ENCODE data around the gene ACSF3.

DNA sequence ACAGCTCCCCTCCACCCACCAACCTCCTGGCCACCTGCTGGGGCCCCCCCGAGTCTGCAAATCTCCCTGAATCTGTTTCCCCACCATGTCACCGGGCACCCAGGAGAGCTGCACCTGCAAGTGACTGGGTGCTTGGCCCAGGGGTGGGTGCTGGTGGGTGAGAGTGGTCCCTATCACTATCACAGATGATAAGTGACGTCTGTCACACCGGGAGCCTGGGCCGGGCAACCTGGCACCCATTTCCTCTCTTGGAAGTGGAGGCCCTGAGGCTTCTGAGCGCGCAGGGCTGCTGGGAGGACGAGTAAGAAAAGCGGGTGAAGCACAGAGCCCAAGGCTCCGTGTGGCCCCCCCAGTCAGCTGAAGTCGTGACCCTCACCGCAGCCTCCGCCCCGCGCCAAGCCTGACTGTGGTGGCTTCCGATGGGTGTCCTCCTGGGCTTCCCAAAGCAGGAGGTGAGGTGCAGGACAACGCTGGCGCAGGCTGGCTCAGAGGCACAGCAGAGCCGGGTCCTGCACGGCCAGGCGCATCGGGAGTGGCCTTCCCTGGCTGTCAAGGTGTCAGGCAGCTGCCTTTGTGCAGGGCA is 21.0 kb upstream of the ACSF3 start:
- TF ChIP-seq ZNF274 (IDR thresholded peaks at IDR 0.05; ENCODE audit: low read length) = no peak
- no peak for TF ChIP-seq ZNF274 (tag by site-specific recombination; IDR thresholded peaks at IDR 0.05; ENCODE audit: borderline replicate concordance)
- no peak for TF ChIP-seq ZNF354C (tag by site-specific recombination; IDR thresholded peaks at IDR 0.05; ENCODE audit: borderline replicate concordance, low read depth)
- TF ChIP-seq ZNF404 (tag by site-specific recombination; IDR thresholded peaks at IDR 0.05) = no peak
- TF ChIP-seq, protein P1, sequence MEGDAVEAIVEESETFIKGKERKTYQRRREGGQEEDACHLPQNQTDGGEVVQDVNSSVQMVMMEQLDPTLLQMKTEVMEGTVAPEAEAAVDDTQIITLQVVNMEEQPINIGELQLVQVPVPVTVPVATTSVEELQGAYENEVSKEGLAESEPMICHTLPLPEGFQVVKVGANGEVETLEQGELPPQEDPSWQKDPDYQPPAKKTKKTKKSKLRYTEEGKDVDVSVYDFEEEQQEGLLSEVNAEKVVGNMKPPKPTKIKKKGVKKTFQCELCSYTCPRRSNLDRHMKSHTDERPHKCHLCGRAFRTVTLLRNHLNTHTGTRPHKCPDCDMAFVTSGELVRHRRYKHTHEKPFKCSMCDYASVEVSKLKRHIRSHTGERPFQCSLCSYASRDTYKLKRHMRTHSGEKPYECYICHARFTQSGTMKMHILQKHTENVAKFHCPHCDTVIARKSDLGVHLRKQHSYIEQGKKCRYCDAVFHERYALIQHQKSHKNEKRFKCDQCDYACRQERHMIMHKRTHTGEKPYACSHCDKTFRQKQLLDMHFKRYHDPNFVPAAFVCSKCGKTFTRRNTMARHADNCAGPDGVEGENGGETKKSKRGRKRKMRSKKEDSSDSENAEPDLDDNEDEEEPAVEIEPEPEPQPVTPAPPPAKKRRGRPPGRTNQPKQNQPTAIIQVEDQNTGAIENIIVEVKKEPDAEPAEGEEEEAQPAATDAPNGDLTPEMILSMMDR (tag by site-specific recombination; IDR thresholded peaks at IDR 0.05) = no peak
- no peak for TF ChIP-seq ZNF175 (tag by site-specific recombination; IDR thresholded peaks at IDR 0.05)
- TF ChIP-seq, protein P2, sequence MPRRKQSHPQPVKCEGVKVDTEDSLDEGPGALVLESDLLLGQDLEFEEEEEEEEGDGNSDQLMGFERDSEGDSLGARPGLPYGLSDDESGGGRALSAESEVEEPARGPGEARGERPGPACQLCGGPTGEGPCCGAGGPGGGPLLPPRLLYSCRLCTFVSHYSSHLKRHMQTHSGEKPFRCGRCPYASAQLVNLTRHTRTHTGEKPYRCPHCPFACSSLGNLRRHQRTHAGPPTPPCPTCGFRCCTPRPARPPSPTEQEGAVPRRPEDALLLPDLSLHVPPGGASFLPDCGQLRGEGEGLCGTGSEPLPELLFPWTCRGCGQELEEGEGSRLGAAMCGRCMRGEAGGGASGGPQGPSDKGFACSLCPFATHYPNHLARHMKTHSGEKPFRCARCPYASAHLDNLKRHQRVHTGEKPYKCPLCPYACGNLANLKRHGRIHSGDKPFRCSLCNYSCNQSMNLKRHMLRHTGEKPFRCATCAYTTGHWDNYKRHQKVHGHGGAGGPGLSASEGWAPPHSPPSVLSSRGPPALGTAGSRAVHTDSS (tag by site-specific recombination; IDR thresholded peaks at IDR 0.05) = no peak
- TF ChIP-seq ZNF23 (tag by site-specific recombination; IDR thresholded peaks at IDR 0.05; ENCODE audit: borderline replicate concordance) = no peak
- no peak for TF ChIP-seq YY1 (tag by site-specific recombination; IDR thresholded peaks at IDR 0.05)
- TF ChIP-seq, protein P3, sequence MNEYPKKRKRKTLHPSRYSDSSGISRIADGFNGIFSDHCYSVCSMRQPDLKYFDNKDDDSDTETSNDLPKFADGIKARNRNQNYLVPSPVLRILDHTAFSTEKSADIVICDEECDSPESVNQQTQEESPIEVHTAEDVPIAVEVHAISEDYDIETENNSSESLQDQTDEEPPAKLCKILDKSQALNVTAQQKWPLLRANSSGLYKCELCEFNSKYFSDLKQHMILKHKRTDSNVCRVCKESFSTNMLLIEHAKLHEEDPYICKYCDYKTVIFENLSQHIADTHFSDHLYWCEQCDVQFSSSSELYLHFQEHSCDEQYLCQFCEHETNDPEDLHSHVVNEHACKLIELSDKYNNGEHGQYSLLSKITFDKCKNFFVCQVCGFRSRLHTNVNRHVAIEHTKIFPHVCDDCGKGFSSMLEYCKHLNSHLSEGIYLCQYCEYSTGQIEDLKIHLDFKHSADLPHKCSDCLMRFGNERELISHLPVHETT (tag by site-specific recombination; IDR thresholded peaks at IDR 0.05) = no peak
- TF ChIP-seq, protein P4, sequence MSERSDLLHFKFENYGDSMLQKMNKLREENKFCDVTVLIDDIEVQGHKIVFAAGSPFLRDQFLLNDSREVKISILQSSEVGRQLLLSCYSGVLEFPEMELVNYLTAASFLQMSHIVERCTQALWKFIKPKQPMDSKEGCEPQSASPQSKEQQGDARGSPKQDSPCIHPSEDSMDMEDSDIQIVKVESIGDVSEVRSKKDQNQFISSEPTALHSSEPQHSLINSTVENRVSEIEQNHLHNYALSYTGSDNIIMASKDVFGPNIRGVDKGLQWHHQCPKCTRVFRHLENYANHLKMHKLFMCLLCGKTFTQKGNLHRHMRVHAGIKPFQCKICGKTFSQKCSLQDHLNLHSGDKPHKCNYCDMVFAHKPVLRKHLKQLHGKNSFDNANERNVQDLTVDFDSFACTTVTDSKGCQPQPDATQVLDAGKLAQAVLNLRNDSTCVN (tag by site-specific recombination; optimal IDR thresholded peaks at IDR 0.05) = no peak
- TF ChIP-seq, protein P5, sequence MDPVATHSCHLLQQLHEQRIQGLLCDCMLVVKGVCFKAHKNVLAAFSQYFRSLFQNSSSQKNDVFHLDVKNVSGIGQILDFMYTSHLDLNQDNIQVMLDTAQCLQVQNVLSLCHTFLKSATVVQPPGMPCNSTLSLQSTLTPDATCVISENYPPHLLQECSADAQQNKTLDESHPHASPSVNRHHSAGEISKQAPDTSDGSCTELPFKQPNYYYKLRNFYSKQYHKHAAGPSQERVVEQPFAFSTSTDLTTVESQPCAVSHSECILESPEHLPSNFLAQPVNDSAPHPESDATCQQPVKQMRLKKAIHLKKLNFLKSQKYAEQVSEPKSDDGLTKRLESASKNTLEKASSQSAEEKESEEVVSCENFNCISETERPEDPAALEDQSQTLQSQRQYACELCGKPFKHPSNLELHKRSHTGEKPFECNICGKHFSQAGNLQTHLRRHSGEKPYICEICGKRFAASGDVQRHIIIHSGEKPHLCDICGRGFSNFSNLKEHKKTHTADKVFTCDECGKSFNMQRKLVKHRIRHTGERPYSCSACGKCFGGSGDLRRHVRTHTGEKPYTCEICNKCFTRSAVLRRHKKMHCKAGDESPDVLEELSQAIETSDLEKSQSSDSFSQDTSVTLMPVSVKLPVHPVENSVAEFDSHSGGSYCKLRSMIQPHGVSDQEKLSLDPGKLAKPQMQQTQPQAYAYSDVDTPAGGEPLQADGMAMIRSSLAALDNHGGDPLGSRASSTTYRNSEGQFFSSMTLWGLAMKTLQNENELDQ (tag by site-specific recombination; IDR thresholded peaks at IDR 0.05; ENCODE audit: low read depth) = no peak
- TF ChIP-seq, protein P6, sequence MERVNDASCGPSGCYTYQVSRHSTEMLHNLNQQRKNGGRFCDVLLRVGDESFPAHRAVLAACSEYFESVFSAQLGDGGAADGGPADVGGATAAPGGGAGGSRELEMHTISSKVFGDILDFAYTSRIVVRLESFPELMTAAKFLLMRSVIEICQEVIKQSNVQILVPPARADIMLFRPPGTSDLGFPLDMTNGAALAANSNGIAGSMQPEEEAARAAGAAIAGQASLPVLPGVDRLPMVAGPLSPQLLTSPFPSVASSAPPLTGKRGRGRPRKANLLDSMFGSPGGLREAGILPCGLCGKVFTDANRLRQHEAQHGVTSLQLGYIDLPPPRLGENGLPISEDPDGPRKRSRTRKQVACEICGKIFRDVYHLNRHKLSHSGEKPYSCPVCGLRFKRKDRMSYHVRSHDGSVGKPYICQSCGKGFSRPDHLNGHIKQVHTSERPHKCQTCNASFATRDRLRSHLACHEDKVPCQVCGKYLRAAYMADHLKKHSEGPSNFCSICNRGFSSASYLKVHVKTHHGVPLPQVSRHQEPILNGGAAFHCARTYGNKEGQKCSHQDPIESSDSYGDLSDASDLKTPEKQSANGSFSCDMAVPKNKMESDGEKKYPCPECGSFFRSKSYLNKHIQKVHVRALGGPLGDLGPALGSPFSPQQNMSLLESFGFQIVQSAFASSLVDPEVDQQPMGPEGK (tag by site-specific recombination; IDR thresholded peaks at IDR 0.05) = no peak
- TF ChIP-seq, protein P7, sequence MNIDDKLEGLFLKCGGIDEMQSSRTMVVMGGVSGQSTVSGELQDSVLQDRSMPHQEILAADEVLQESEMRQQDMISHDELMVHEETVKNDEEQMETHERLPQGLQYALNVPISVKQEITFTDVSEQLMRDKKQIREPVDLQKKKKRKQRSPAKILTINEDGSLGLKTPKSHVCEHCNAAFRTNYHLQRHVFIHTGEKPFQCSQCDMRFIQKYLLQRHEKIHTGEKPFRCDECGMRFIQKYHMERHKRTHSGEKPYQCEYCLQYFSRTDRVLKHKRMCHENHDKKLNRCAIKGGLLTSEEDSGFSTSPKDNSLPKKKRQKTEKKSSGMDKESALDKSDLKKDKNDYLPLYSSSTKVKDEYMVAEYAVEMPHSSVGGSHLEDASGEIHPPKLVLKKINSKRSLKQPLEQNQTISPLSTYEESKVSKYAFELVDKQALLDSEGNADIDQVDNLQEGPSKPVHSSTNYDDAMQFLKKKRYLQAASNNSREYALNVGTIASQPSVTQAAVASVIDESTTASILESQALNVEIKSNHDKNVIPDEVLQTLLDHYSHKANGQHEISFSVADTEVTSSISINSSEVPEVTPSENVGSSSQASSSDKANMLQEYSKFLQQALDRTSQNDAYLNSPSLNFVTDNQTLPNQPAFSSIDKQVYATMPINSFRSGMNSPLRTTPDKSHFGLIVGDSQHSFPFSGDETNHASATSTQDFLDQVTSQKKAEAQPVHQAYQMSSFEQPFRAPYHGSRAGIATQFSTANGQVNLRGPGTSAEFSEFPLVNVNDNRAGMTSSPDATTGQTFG (tag by site-specific recombination; IDR thresholded peaks at IDR 0.05; ENCODE audit: borderline replicate concordance) = no peak
